SK-N-SH (cell line): Measurements from ENCODE around the gene NEGR1. TPM values are rescaled to one million over a fixed set of nuclear protein-coding genes. Genes with fewer than 3 reads are reported as not detected.

ENCODE experiments used
- CTCF ChIA-PET: fragments of 300-600, 350-600 bp; formaldehyde crosslinking; extraction: SDS; loops from one replicate; lab custom pipeline; 2021; lab: Yijun Ruan, JAX
- POLR2A ChIA-PET: fragments of 350-600 bp; sonication (Branson Sonifier 250); formaldehyde crosslinking; extraction: SDS; loops from one replicate; lab custom pipeline; 2020; ENCODE audit warnings: antibody characterized with exemption, inconsistent platforms; lab: Yijun Ruan, JAX
- DNase-seq: peaks from one replicate; pipeline ENCODE4 v3.0.0; 2012
- H2AFZ ChIP-seq: fragments of 200-600 bp; sonication (generic); 2 replicates; pipeline ENCODE4 v1.8.1; 2016; ENCODE audit warnings: antibody characterized with exemption, mild to moderate bottlenecking, low read depth
- H3F3A ChIP-seq: fragments of 200-600 bp; sonication (generic); replicated peaks from 2 replicates; pipeline ENCODE3; 2016; ENCODE audit warnings: antibody characterized with exemption, mild to moderate bottlenecking; ENCODE audit not compliant: insufficient read depth
- H3K27ac ChIP-seq, 2 experiments: fragments of 200-500 bp in 1 of 2; fragments of 200-600 bp in 1 of 2; sonication (Bioruptor generic) in 1 of 2; sonication (generic), shearing (Covaris generic) in 1 of 2; 2 replicates each; pipeline versions ENCODE4 v1.5.1 to v1.6.1; 2014 to 2016; ENCODE audit warnings: low read depth in 2 of 2, inconsistent platforms in 1 of 2, low read length in 1 of 2, mild to moderate bottlenecking in 1 of 2, mixed read lengths in 1 of 2
- H3K27me3 ChIP-seq: fragments of 200-600 bp; sonication (generic), shearing (Covaris generic); 2 replicates; pipeline ENCODE4 v1.6.1; 2016; ENCODE audit warnings: mixed run types; ENCODE audit not compliant: insufficient read depth
- H3K36me3 ChIP-seq, 2 experiments: fragments of 200-500 bp in 1 of 2; fragments of 200-600 bp in 1 of 2; sonication (Bioruptor generic) in 1 of 2; sonication (generic) in 1 of 2; replicated peaks in 1 of 2; 2 replicates each; pipeline versions ENCODE3 to v1.5.1; 2014 to 2016; ENCODE audit warnings: low read length in 1 of 2, mild to moderate bottlenecking in 1 of 2; ENCODE audit not compliant: insufficient read depth in 2 of 2, control insufficient read depth in 1 of 2
- H3K4me1 ChIP-seq, 2 experiments: fragments of 200-500 bp in 1 of 2; fragments of 200-600 bp in 1 of 2; sonication (Bioruptor generic) in 1 of 2; sonication (generic), shearing (Covaris generic) in 1 of 2; 2 replicates each; pipeline versions ENCODE4 v1.5.1 to v1.6.1; 2014 to 2016; ENCODE audit warnings: low read depth in 1 of 2, low read length in 1 of 2, mixed run types in 1 of 2; ENCODE audit not compliant: insufficient read depth in 2 of 2, control insufficient read depth in 1 of 2
- H3K4me2 ChIP-seq: fragments of 200-600 bp; sonication (generic), shearing (Covaris generic); 2 replicates; pipeline ENCODE4 v1.6.1; 2017; ENCODE audit warnings: mixed run types
- H3K4me3 ChIP-seq, 2 experiments: fragments of 200-500 bp in 1 of 2; fragments of 200-600 bp in 1 of 2; sonication (Bioruptor generic) in 1 of 2; sonication (generic), shearing (Covaris generic) in 1 of 2; 2 replicates each; pipeline versions ENCODE4 v1.5.1 to v1.8.1; 2014 to 2016; ENCODE audit warnings: low read depth in 2 of 2, inconsistent platforms in 1 of 2, low read length in 1 of 2, mild to moderate bottlenecking in 1 of 2, mixed read lengths in 1 of 2, moderate library complexity in 1 of 2
- H3K79me2 ChIP-seq: fragments of 200-600 bp; sonication (generic); 2 replicates; pipeline ENCODE4 v1.8.1; 2017; ENCODE audit warnings: mild to moderate bottlenecking; ENCODE audit not compliant: insufficient read depth
- H3K9ac ChIP-seq: fragments of 200-600 bp; sonication (generic); 2 replicates; pipeline ENCODE4 v1.6.1; 2017; ENCODE audit warnings: mixed run types
- H3K9me2 ChIP-seq: fragments of 200-600 bp; sonication (generic); 2 replicates; pipeline ENCODE4 v1.6.1; 2017; ENCODE audit warnings: mixed run types
- H3K9me3 ChIP-seq: fragments of 200-600 bp; sonication (generic); 2 replicates; pipeline ENCODE4 v1.6.1; 2017; ENCODE audit warnings: mixed run types, mild to moderate bottlenecking, moderate library complexity
- H4K20me1 ChIP-seq: fragments of 200-600 bp; sonication (generic); 2 replicates; pipeline ENCODE4 v1.6.1; 2017; ENCODE audit warnings: mild to moderate bottlenecking, mixed run types; ENCODE audit not compliant: insufficient read depth
- ELF1 ChIP-seq: IDR thresholded peaks from 2 replicates; pipeline ENCODE4 v1.4.0; 2012
- EP300 ChIP-seq, 2 experiments: IDR thresholded peaks; 2 replicates each; pipeline versions ENCODE4 v1.4.0 to v1.6.1; 2012; ENCODE audit warnings: borderline replicate concordance in 1 of 2, low read depth in 1 of 2, low read length in 1 of 2
- FOSL2 ChIP-seq: IDR thresholded peaks from 2 replicates; pipeline ENCODE4 v1.4.0; 2012; ENCODE audit warnings: low read depth, mild to moderate bottlenecking, moderate library complexity, borderline replicate concordance
- GABPA ChIP-seq: IDR thresholded peaks from 2 replicates; pipeline ENCODE4 v1.4.0; 2012; ENCODE audit warnings: low read depth, mild to moderate bottlenecking
- GATA2 ChIP-seq: sonication (generic); formaldehyde crosslinking; IDR thresholded peaks from 2 replicates; pipeline ENCODE4 v1.5.0; 2020; ENCODE audit warnings: mild to moderate bottlenecking, missing genetic modification reagents
- JUND ChIP-seq: IDR thresholded peaks from 2 replicates; pipeline ENCODE4 v1.4.0; 2012
- MEF2A ChIP-seq: IDR thresholded peaks from 2 replicates; pipeline ENCODE4 v1.4.0; 2012; ENCODE audit warnings: low read depth, borderline replicate concordance
- MXI1 ChIP-seq: IDR thresholded peaks from 2 replicates; pipeline ENCODE4 v1.6.1; 2012; ENCODE audit warnings: mild to moderate bottlenecking, low read depth, low read length, improper control_type of control experiment
- NFIC ChIP-seq: IDR thresholded peaks from 2 replicates; pipeline ENCODE4 v1.4.0; 2012; ENCODE audit warnings: borderline replicate concordance
- NRF1 ChIP-seq: IDR thresholded peaks from 2 replicates; pipeline ENCODE4 v1.6.1; 2012; ENCODE audit warnings: low read depth, mild to moderate bottlenecking, low read length
- RFX5 ChIP-seq: IDR thresholded peaks from 2 replicates; pipeline ENCODE4 v1.6.1; 2012; ENCODE audit warnings: mild to moderate bottlenecking, improper control_type of control experiment, low read length
- RXRA ChIP-seq: IDR thresholded peaks from 2 replicates; pipeline ENCODE4 v1.4.0; 2012; ENCODE audit warnings: low read depth, mild to moderate bottlenecking, borderline replicate concordance
- SIN3A ChIP-seq: IDR thresholded peaks from 2 replicates; pipeline ENCODE4 v1.6.1; 2012; ENCODE audit warnings: low read depth, mild to moderate bottlenecking, low read length, moderate library complexity, borderline replicate concordance
- TAF1 ChIP-seq: IDR thresholded peaks from 2 replicates; pipeline ENCODE4 v1.6.1; 2012; ENCODE audit warnings: low read depth, mild to moderate bottlenecking, low read length, moderate library complexity, borderline replicate concordance
- TCF12 ChIP-seq: IDR thresholded peaks from 2 replicates; pipeline ENCODE4 v1.4.0; 2012
- WGBS: methylation state at CpG from one replicate; pipeline ENCODE4 v1.1.6; 2017; ENCODE audit warnings: low lambda C conversion rate; 5-methylcytosine and 5-hydroxymethylcytosine counted together
- polyA plus RNA-seq, 3 experiments: library from polyadenylated mRNA; depleted of rRNA; stranded (reverse); fragments of >200 nt; gene quantifications; 2 replicates each; pipeline ENCODE4 v1.2.3, GENCODE V29; 2012
- TF ChIP-seq, protein P1 (sequence below): IDR thresholded peaks from 2 replicates; pipeline ENCODE4 v1.4.0; 2012; ENCODE audit warnings: low read depth, borderline replicate concordance
- TF ChIP-seq, protein P2 (sequence below): IDR thresholded peaks from 2 replicates; pipeline ENCODE4; 2012
- TF ChIP-seq, protein P3 (sequence below): fragments of 200-600 bp; sonication (generic); IDR thresholded peaks from 2 replicates; pipeline ENCODE4 v1.6.1; 2017; ENCODE audit warnings: antibody characterized with exemption, mild to moderate bottlenecking, moderate library complexity
- TF ChIP-seq, protein P4 (sequence below): fragments of 150-350 bp; IDR thresholded peaks from 2 replicates; pipeline ENCODE4 v1.6.1; 2017; ENCODE audit warnings: antibody characterized with exemption, low read length, low read depth, borderline replicate concordance
- TF ChIP-seq, protein P5 (sequence below): IDR thresholded peaks from 2 replicates; pipeline ENCODE4 v1.6.1; 2012; ENCODE audit warnings: mild to moderate bottlenecking, low read depth, low read length, moderate library complexity
- TF ChIP-seq, protein P6 (sequence below): fragments of 150-350 bp; IDR thresholded peaks from 2 replicates; pipeline ENCODE4 v1.6.1; 2016; ENCODE audit warnings: mild to moderate bottlenecking, low read depth, low read length
- TF ChIP-seq, protein P7 (sequence below): IDR thresholded peaks from 2 replicates; pipeline ENCODE4 v1.4.0; 2012; ENCODE audit warnings: low read depth, borderline replicate concordance

Gene NEGR1
- polyA plus RNA-seq, 1 of the 3 experiments (the other 2 are of a cell fraction) = 0.21 TPM

DNA sequence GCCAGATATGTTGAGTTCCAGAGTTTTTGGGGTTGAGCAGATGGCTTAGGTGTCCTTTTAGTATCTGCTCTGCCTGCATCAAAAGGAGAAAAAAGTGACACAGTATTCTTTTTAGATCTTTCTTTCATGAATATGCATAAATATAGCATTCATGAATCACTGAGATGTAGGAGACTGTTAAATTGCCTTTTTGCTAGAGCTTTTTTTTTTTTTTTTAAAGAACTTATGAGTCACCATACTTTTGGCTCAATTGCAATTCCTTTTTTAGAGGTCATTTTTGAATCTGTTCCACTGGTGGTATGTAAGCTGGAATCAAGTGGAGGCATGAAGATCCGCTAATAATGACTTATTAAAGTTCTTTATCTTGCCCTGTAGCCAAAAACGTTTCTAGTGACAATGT lies 720.6 kb downstream of the NEGR1 start:
- Histone ChIP-seq H3K9ac (no peak overlapping the region), H4K20me1 (no peaks in the 10 kb centered on the region), H3K9me2 (no peaks in the 10 kb centered on the region), H3K4me3 (no peak overlapping the region), H3K27ac (peak overlapping the region in 1 of 2 experiments; percentile 73; a peak in 2 of 4 replicates), H3K9me3 (no peaks in the 10 kb centered on the region), H3K36me3 (no peaks in the 10 kb centered on the region), H2AFZ (peak overlapping the region; percentile 30; the same call in 1 of the 2 replicates), H3K4me2 (peak overlapping the region; percentile 60), H3K79me2 (no peaks in the 10 kb centered on the region), H3K27me3 (no peaks in the 10 kb centered on the region), H3F3A (peaks cover 21% of the 10 kb centered on the region), H3K4me1 (peaks cover 0 to 17% of the 10 kb centered on the region in 2 experiments; a peak in 1 of 4 replicates)
- ChIA-PET POLR2A (no interaction called here), CTCF (no interaction called here)
- 13% methylated on average over 2 of the region's 2 CpGs for WGBS
- DNase-seq = no peak
- TF ChIP-seq, protein P1, sequence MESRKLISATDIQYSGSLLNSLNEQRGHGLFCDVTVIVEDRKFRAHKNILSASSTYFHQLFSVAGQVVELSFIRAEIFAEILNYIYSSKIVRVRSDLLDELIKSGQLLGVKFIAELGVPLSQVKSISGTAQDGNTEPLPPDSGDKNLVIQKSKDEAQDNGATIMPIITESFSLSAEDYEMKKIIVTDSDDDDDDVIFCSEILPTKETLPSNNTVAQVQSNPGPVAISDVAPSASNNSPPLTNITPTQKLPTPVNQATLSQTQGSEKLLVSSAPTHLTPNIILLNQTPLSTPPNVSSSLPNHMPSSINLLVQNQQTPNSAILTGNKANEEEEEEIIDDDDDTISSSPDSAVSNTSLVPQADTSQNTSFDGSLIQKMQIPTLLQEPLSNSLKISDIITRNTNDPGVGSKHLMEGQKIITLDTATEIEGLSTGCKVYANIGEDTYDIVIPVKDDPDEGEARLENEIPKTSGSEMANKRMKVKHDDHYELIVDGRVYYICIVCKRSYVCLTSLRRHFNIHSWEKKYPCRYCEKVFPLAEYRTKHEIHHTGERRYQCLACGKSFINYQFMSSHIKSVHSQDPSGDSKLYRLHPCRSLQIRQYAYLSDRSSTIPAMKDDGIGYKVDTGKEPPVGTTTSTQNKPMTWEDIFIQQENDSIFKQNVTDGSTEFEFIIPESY = no peak
- TF ChIP-seq RXRA (no peak), GATA2 (CRISPR knock-in tag) (no peak), MXI1 (no peak), TAF1 (no peak), RFX5 (no peak), NFIC (peak; percentile 65; the same call in 1 of the 2 replicates), SIN3A (no peak), GABPA (no peak), ELF1 (no peak), MEF2A (0 out of 2 replicates have a peak, but pooled peaks have one; percentile 49), TCF12 (peak; percentile 33; the same call in 1 of the 2 replicates), EP300 (IDR thresholded peaks at IDR 0.05; ENCODE audit: borderline replicate concordance in 1 of 2, low read depth in 1 of 2, low read length in 1 of 2) (peak in 1 of 2 experiments; percentile 45; a peak in 1 of 4 replicates), FOSL2 (peak; percentile 73), NRF1 (no peak), JUND (peak; percentile 64)
- TF ChIP-seq, protein P2, sequence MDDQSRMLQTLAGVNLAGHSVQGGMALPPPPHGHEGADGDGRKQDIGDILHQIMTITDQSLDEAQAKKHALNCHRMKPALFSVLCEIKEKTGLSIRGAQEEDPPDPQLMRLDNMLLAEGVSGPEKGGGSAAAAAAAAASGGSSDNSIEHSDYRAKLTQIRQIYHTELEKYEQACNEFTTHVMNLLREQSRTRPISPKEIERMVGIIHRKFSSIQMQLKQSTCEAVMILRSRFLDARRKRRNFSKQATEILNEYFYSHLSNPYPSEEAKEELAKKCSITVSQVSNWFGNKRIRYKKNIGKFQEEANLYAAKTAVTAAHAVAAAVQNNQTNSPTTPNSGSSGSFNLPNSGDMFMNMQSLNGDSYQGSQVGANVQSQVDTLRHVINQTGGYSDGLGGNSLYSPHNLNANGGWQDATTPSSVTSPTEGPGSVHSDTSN = no peak; the same call in 1 of the 2 replicates
- TF ChIP-seq, protein P3, sequence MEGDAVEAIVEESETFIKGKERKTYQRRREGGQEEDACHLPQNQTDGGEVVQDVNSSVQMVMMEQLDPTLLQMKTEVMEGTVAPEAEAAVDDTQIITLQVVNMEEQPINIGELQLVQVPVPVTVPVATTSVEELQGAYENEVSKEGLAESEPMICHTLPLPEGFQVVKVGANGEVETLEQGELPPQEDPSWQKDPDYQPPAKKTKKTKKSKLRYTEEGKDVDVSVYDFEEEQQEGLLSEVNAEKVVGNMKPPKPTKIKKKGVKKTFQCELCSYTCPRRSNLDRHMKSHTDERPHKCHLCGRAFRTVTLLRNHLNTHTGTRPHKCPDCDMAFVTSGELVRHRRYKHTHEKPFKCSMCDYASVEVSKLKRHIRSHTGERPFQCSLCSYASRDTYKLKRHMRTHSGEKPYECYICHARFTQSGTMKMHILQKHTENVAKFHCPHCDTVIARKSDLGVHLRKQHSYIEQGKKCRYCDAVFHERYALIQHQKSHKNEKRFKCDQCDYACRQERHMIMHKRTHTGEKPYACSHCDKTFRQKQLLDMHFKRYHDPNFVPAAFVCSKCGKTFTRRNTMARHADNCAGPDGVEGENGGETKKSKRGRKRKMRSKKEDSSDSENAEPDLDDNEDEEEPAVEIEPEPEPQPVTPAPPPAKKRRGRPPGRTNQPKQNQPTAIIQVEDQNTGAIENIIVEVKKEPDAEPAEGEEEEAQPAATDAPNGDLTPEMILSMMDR = no peak
- TF ChIP-seq, protein P4, sequence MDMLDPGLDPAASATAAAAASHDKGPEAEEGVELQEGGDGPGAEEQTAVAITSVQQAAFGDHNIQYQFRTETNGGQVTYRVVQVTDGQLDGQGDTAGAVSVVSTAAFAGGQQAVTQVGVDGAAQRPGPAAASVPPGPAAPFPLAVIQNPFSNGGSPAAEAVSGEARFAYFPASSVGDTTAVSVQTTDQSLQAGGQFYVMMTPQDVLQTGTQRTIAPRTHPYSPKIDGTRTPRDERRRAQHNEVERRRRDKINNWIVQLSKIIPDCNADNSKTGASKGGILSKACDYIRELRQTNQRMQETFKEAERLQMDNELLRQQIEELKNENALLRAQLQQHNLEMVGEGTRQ = no peak
- TF ChIP-seq, protein P5, sequence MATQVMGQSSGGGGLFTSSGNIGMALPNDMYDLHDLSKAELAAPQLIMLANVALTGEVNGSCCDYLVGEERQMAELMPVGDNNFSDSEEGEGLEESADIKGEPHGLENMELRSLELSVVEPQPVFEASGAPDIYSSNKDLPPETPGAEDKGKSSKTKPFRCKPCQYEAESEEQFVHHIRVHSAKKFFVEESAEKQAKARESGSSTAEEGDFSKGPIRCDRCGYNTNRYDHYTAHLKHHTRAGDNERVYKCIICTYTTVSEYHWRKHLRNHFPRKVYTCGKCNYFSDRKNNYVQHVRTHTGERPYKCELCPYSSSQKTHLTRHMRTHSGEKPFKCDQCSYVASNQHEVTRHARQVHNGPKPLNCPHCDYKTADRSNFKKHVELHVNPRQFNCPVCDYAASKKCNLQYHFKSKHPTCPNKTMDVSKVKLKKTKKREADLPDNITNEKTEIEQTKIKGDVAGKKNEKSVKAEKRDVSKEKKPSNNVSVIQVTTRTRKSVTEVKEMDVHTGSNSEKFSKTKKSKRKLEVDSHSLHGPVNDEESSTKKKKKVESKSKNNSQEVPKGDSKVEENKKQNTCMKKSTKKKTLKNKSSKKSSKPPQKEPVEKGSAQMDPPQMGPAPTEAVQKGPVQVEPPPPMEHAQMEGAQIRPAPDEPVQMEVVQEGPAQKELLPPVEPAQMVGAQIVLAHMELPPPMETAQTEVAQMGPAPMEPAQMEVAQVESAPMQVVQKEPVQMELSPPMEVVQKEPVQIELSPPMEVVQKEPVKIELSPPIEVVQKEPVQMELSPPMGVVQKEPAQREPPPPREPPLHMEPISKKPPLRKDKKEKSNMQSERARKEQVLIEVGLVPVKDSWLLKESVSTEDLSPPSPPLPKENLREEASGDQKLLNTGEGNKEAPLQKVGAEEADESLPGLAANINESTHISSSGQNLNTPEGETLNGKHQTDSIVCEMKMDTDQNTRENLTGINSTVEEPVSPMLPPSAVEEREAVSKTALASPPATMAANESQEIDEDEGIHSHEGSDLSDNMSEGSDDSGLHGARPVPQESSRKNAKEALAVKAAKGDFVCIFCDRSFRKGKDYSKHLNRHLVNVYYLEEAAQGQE = no peak
- TF ChIP-seq, protein P6, sequence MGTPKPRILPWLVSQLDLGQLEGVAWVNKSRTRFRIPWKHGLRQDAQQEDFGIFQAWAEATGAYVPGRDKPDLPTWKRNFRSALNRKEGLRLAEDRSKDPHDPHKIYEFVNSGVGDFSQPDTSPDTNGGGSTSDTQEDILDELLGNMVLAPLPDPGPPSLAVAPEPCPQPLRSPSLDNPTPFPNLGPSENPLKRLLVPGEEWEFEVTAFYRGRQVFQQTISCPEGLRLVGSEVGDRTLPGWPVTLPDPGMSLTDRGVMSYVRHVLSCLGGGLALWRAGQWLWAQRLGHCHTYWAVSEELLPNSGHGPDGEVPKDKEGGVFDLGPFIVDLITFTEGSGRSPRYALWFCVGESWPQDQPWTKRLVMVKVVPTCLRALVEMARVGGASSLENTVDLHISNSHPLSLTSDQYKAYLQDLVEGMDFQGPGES = no peak
- TF ChIP-seq, protein P7, sequence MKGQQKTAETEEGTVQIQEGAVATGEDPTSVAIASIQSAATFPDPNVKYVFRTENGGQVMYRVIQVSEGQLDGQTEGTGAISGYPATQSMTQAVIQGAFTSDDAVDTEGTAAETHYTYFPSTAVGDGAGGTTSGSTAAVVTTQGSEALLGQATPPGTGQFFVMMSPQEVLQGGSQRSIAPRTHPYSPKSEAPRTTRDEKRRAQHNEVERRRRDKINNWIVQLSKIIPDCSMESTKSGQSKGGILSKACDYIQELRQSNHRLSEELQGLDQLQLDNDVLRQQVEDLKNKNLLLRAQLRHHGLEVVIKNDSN = no peak
